ENCODE data around the gene SERPINB10.

Gene SERPINB10

GRCh38 chr18:63882333-63883141, 25.2 kb upstream of the SERPINB10 start:
- H3K79me2 ChIP-seq (ENCODE audit: insufficient read depth, low read length): no peaks in the 10 kb centered on the region
- H3K27ac ChIP-seq (ENCODE audit: low read length): no peak overlapping the region
- H2AFZ ChIP-seq (ENCODE audit: low read depth, low read length): no peak overlapping the region
- no peaks in the 10 kb centered on the region for H3K27me3 ChIP-seq (ENCODE audit: insufficient read depth, low read length, poor library complexity)
- no peaks in the 10 kb centered on the region for H3K36me3 ChIP-seq (ENCODE audit: insufficient read depth, low read length)
- H3K4me3 ChIP-seq (ENCODE audit: low read depth in 1 of 2, low read length in 2 of 2): no peak overlapping the region
- H3K9ac ChIP-seq (ENCODE audit: low read depth, low read length): no peak overlapping the region
- no peak for TF ChIP-seq CTCF (IDR thresholded peaks at IDR 0.05; ENCODE audit: borderline replicate concordance, extremely low read depth, low read length, poor library complexity, severe bottlenecking)
- TF ChIP-seq EZH2 (IDR thresholded peaks at IDR 0.05; ENCODE audit: borderline replicate concordance, low read depth, low read length, severe bottlenecking): no peak
- DNase-seq: no peak
- no peak for ATAC-seq (ENCODE audit: insufficient read depth, low read depth)
- H4K20me1 ChIP-seq (ENCODE audit: insufficient read depth, low read length): no peaks in the 10 kb centered on the region
- H3K4me1 ChIP-seq (ENCODE audit: insufficient read depth, low read length): peaks cover 12% of the 10 kb centered on the region; the same call in 1 of the 2 replicates
- H3K9me3 ChIP-seq (ENCODE audit: insufficient read depth, low read length, severe bottlenecking): no peaks in the 10 kb centered on the region
- H3K4me2 ChIP-seq (ENCODE audit: insufficient read depth, low read length): no peak overlapping the region

DNA sequence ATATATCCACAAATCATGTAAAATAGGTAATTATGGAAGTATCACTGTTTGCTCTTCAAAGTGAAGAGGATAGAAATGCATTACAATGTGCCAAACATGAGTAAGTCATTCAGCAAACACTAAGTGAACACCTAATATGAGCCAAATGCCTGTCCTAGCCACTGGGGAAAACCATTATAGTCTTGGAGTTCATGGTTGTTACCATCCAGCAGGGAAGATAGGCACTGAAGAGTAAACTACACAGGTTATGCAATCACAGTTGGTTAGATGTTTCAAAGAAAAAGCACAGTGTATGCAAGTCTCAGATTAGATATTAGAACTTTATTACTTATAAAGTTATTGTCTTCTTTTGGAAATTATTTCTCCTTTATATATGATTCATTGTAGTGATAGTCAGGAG, 24.1 kb upstream of the SERPINB10 start:
- H3K4me3 ChIP-seq (ENCODE audit: low read depth in 1 of 2, low read length in 2 of 2): no peak overlapping the region
- no peak overlapping the region for H2AFZ ChIP-seq (ENCODE audit: low read depth, low read length)
- no peak overlapping the region for H3K4me2 ChIP-seq (ENCODE audit: insufficient read depth, low read length)
- no peak for ATAC-seq (ENCODE audit: insufficient read depth, low read depth)
- H4K20me1 ChIP-seq (ENCODE audit: insufficient read depth, low read length): no peaks in the 10 kb centered on the region
- no peak for TF ChIP-seq EZH2 (IDR thresholded peaks at IDR 0.05; ENCODE audit: borderline replicate concordance, low read depth, low read length, severe bottlenecking)
- no peak for TF ChIP-seq CTCF (IDR thresholded peaks at IDR 0.05; ENCODE audit: borderline replicate concordance, extremely low read depth, low read length, poor library complexity, severe bottlenecking)
- no peaks in the 10 kb centered on the region for H3K36me3 ChIP-seq (ENCODE audit: insufficient read depth, low read length)
- H3K27me3 ChIP-seq (ENCODE audit: insufficient read depth, low read length, poor library complexity): no peaks in the 10 kb centered on the region
- no peaks in the 10 kb centered on the region for H3K9me3 ChIP-seq (ENCODE audit: insufficient read depth, low read length, severe bottlenecking)
- H3K27ac ChIP-seq (ENCODE audit: low read length): no peak overlapping the region
- H3K9ac ChIP-seq (ENCODE audit: low read depth, low read length): no peak overlapping the region
- DNase-seq: no peak
- no peaks in the 10 kb centered on the region for H3K79me2 ChIP-seq (ENCODE audit: insufficient read depth, low read length)
- H3K4me1 ChIP-seq (ENCODE audit: insufficient read depth, low read length): peaks cover 4% of the 10 kb centered on the region; the same call in 1 of the 2 replicates

GRCh38 chr18:63887424-63887823, 20.3 kb upstream of the SERPINB10 start, which contains the start of gene SERPINB2:
Gene SERPINB2 (plus strand): TSS chr18:63887705. CDS start chr18:63891445, 3,740 bp downstream.
- Histone ChIP-seq H3K27ac (ENCODE audit: low read length) (peak within 1 kb of the TSS; percentile 5; the same call in 1 of the 2 replicates), H3K9me3 (ENCODE audit: insufficient read depth, low read length, severe bottlenecking) (no peaks in the 10 kb centered on the region), H3K9ac (ENCODE audit: low read depth, low read length) (peak within 1 kb of the TSS; percentile 25), H3K4me2 (ENCODE audit: insufficient read depth, low read length) (peak within 1 kb of the TSS; percentile 37; the same call in 1 of the 2 replicates), H3K36me3 (ENCODE audit: insufficient read depth, low read length) (no peaks in the 10 kb centered on the region), H3K4me3 (ENCODE audit: low read depth in 1 of 2, low read length in 2 of 2) (peak within 1 kb of the TSS; percentile 8 to 45; a peak in 2 of 4 replicates), H2AFZ (ENCODE audit: low read depth, low read length) (no peak within 1 kb of the TSS), H4K20me1 (ENCODE audit: insufficient read depth, low read length) (no peaks in the 10 kb centered on the region), H3K27me3 (ENCODE audit: insufficient read depth, low read length, poor library complexity) (no peaks in the 10 kb centered on the region), H3K79me2 (ENCODE audit: insufficient read depth, low read length) (peaks cover 12% of the 10 kb centered on the region), H3K4me1 (ENCODE audit: insufficient read depth, low read length) (peaks cover 13% of the 10 kb centered on the region; the same call in 1 of the 2 replicates)
- ATAC-seq (ENCODE audit: insufficient read depth, low read depth) (peak; percentile 31; the same call in 1 of the 3 replicates), DNase-seq (no peak)
- TF ChIP-seq CTCF (IDR thresholded peaks at IDR 0.05; ENCODE audit: borderline replicate concordance, extremely low read depth, low read length, poor library complexity, severe bottlenecking): no peak
- no peak for TF ChIP-seq EZH2 (IDR thresholded peaks at IDR 0.05; ENCODE audit: borderline replicate concordance, low read depth, low read length, severe bottlenecking)
